K562 (cell line): ENCODE results near the gene HMGN1. TPM values are rescaled to one million over a fixed set of nuclear protein-coding genes. Genes with fewer than 3 reads are reported as not detected.
A peak's percentile ranks its signal among the peaks of the same experiment; 100 is the strongest.

Experiments
- CREM ChIP-seq: IDR thresholded peaks from 2 replicates; pipeline ENCODE4 v1.6.1; 2014; ENCODE audit warnings: antibody characterized with exemption, low read depth
- DPF2 ChIP-seq: fragments of 450-650 bp; IDR thresholded peaks from 2 replicates; pipeline ENCODE4 v1.6.1; 2016
- EP300 ChIP-seq: IDR thresholded peaks from 2 replicates; pipeline ENCODE4 v1.6.1; 2012; ENCODE audit warnings: low read length, improper control_type of control experiment
- GATA2 ChIP-seq: sonication (generic); formaldehyde crosslinking; IDR thresholded peaks from 2 replicates; pipeline ENCODE4 v1.4.0; 2020; ENCODE audit warnings: mild to moderate bottlenecking, missing genetic modification reagents
- HOXB6 ChIP-seq: fragments of 250-450 bp; sonication (Bioruptor Pico); IDR thresholded peaks from 2 replicates; pipeline ENCODE4 v1.5.1; 2022; ENCODE audit warnings: mild to moderate bottlenecking, borderline replicate concordance
- JUNB ChIP-seq: fragments of 450-650 bp; formaldehyde crosslinking; conservative IDR thresholded peaks from 2 replicates; pipeline ENCODE4 v1.4.0; 2020; ENCODE audit warnings: mild to moderate bottlenecking
- NR2F6 ChIP-seq: fragments of 450-650 bp; formaldehyde crosslinking; IDR thresholded peaks from 2 replicates; pipeline ENCODE4 v1.4.0; 2020; ENCODE audit warnings: mild to moderate bottlenecking
- POLR2G ChIP-seq: fragments of 200-400 bp; formaldehyde crosslinking; IDR thresholded peaks from 2 replicates; pipeline ENCODE4 v1.6.1; 2017; ENCODE audit warnings: low read depth, mild to moderate bottlenecking, antibody characterized with exemption, low read length, moderate library complexity
- RBM25 ChIP-seq: fragments of 200-400 bp; formaldehyde crosslinking; IDR thresholded peaks from 2 replicates; pipeline ENCODE4 v1.6.1; 2018; ENCODE audit warnings: low read length, low read depth, moderate library complexity; ENCODE audit not compliant: severe bottlenecking
- SAFB2 ChIP-seq: fragments of 200-400 bp; formaldehyde crosslinking; IDR thresholded peaks from 2 replicates; pipeline ENCODE4 v1.6.1; 2018; ENCODE audit warnings: borderline replicate concordance, low read length, low read depth, moderate library complexity; ENCODE audit not compliant: severe bottlenecking
- SREBF1 ChIP-seq: fragments of 150-350 bp; IDR thresholded peaks from 2 replicates; pipeline ENCODE4 v1.6.1; 2014; ENCODE audit warnings: antibody characterized with exemption, low read depth, low read length, borderline replicate concordance
- TAF1 ChIP-seq: IDR thresholded peaks from 2 replicates; pipeline ENCODE4 v1.6.1; 2011; ENCODE audit warnings: mild to moderate bottlenecking, low read length, moderate library complexity; ENCODE audit not compliant: insufficient read depth, control insufficient read depth, severe bottlenecking; ENCODE audit errors: extremely low read depth
- TBL1XR1 ChIP-seq, 2 experiments: IDR thresholded peaks; 2 replicates each; pipeline ENCODE4 v1.6.1; 2012; ENCODE audit warnings: improper control_type of control experiment in 2 of 2, low read length in 2 of 2, mild to moderate bottlenecking in 1 of 2
- THRAP3 ChIP-seq: fragments of 450-650 bp; IDR thresholded peaks from 2 replicates; pipeline ENCODE4 v1.6.1; 2016; ENCODE audit warnings: mild to moderate bottlenecking, inconsistent platforms, borderline replicate concordance
- ZNF224 ChIP-seq: sonication (generic); formaldehyde crosslinking; IDR thresholded peaks from 2 replicates; pipeline ENCODE4 v1.8.0; 2022; ENCODE audit warnings: mild to moderate bottlenecking, missing genetic modification reagents
- ZNF280B ChIP-seq: fragments of 250-450 bp; sonication (Bioruptor Pico); IDR thresholded peaks from 2 replicates; pipeline ENCODE4 v1.5.1; 2021; ENCODE audit warnings: mild to moderate bottlenecking
- ZNF740 ChIP-seq, 3 experiments: fragments of 200-800 bp in 1 of 3; sonication (Bioruptor generic) in 1 of 3; sonication (generic) in 1 of 3; formaldehyde crosslinking in 1 of 3; IDR thresholded peaks; 2 replicates each; pipeline versions ENCODE4 v1.6.1 to v1.8.0; 2016 to 2022; ENCODE audit warnings: mild to moderate bottlenecking in 2 of 3, missing compliant biosample characterization in 2 of 3, missing genetic modification characterization in 2 of 3, missing genetic modification reagents in 1 of 3
- polyA plus RNA-seq, 8 experiments: library from polyadenylated mRNA; depleted of rRNA in 4 of 8; stranded (reverse) in 5 of 8; unstranded in 3 of 8; fragments of >200 nt; fragmentation: Nextera tagmentation in 2 of 8; fragmentation: Illumina TruSeq in 1 of 8; extraction: Ambion mirVana in 2 of 8; extraction: Trizol in 1 of 8; gene quantifications; 2 replicates each; pipeline versions ENCODE4 v1.2.1 to v1.2.3, GENCODE V29; 2011 to 2014; ENCODE audit warnings: inconsistent platforms in 1 of 8, missing spikeins in 1 of 8
- total RNA-seq, 7 experiments: library from RNA; depleted of rRNA in 6 of 7; stranded (reverse); fragments of >200 nt in 6 of 7; fragmentation: Illumina TruSeq in 2 of 7; extraction: Trizol in 2 of 7; gene quantifications; 2 replicates each; pipeline versions ENCODE4 v1.2.1 to v1.2.3, GENCODE V29; 2011 to 2021; ENCODE audit warnings: low replicate concordance in 1 of 7
- TF ChIP-seq, protein P1 (sequence below): fragments of 450-650 bp; formaldehyde crosslinking; IDR thresholded peaks from 2 replicates; pipeline ENCODE4 v1.4.0; 2022; ENCODE audit warnings: missing genetic modification characterization
- TF ChIP-seq, protein P2 (sequence below): sonication (generic); formaldehyde crosslinking; IDR thresholded peaks from 2 replicates; pipeline ENCODE4 v1.8.0; 2022; ENCODE audit warnings: missing genetic modification reagents, mild to moderate bottlenecking, moderate library complexity, borderline replicate concordance

The HMGN1 gene
- total and polyA plus RNA-seq, 9 of the 15 experiments (the other 6 are each of a cell fraction or from before 2014, with no cell fraction given), result 124 to 626 (median 498) TPM

DNA sequence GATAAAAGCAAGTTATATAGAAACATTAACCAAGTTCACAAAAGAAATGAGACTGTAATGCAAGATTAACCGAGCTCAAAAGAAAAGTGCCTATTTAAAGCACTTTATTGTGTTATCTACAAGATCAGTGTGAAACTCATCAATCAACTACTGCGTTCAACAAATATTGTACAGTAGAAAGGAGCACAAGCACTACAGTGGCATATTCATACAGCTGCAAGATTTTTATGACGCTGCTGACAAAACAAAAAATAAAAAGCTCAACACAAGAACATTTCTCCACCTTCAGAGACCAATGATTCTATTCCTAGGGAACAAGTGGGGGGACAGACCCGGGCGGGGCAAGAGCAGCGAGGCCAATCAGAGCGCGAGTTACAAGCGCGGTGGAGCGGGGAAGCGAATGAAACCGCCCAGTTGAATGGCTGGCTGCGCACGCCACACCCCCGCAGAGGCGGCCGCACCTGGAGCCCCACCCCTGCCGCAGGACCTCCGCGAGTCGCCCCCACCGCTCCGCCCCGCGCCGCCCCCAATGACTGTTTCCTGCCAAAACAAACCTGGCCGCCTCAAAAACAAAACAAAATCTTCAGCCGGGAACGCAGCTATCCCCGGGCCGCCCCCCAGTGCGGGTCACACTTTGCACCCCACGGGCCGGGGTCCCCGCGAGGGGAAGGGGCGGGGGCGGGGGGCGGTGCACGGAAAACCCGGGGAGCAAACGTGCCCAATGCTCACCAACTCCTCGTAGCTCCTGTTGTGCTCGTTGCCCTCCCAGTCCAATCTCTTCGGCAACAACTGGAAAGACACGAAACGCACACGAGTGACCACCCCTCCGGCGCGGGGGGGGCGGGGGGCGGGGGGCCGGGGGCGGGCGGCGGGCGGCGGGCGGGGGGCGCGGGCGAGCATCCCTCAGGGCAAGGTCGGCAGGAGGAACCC lies 36.5 kb downstream of the HMGN1 start (continued):
- TF ChIP-seq TBL1XR1 (IDR thresholded peaks at IDR 0.05; ENCODE audit: low read length in 2 of 2) (0 out of 4 replicates have a peak, but pooled peaks of 1 of the 2 experiments have one; percentile 6), ZNF740 (CRISPR knock-in tag; IDR thresholded peaks at IDR 0.05) (peak; percentile 76), ZNF740 (tag; IDR thresholded peaks at IDR 0.05) (peak in 1 of 2 experiments; percentile 46; a peak in 1 of 4 replicates), GATA2 (CRISPR knock-in tag) (peak; percentile 77), CREM (peak; percentile 57), EP300 (0 out of 2 replicates have a peak, but pooled peaks have one; percentile 12), RBM25 (peak; percentile 90), HOXB6 (CRISPR knock-in tag) (no peak), POLR2G (peak; percentile 62), THRAP3 (peak; percentile 84), SREBF1 (0 out of 2 replicates have a peak, but pooled peaks have one; percentile 32), DPF2 (0 out of 2 replicates have a peak, but pooled peaks have one; percentile 63), ZNF224 (no peak), NR2F6 (CRISPR knock-in tag) (no peak), ZNF280B (no peak), SAFB2 (no peak), JUNB (CRISPR knock-in tag) (no peak), TAF1 (peak; percentile 36)
- TF ChIP-seq, protein P1, sequence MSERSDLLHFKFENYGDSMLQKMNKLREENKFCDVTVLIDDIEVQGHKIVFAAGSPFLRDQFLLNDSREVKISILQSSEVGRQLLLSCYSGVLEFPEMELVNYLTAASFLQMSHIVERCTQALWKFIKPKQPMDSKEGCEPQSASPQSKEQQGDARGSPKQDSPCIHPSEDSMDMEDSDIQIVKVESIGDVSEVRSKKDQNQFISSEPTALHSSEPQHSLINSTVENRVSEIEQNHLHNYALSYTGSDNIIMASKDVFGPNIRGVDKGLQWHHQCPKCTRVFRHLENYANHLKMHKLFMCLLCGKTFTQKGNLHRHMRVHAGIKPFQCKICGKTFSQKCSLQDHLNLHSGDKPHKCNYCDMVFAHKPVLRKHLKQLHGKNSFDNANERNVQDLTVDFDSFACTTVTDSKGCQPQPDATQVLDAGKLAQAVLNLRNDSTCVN (CRISPR knock-in tag), result no peak
- TF ChIP-seq, protein P2, sequence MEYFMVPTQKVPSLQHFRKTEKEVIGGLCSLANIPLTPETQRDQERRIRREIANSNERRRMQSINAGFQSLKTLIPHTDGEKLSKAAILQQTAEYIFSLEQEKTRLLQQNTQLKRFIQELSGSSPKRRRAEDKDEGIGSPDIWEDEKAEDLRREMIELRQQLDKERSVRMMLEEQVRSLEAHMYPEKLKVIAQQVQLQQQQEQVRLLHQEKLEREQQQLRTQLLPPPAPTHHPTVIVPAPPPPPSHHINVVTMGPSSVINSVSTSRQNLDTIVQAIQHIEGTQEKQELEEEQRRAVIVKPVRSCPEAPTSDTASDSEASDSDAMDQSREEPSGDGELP (CRISPR knock-in tag), result peak; percentile 55
